B cell (primary cell): ENCODE measurements around the gene WFDC5. TPM values are rescaled to one million over a fixed set of nuclear protein-coding genes. Genes with fewer than 3 reads are reported as not detected.

ENCODE experiments used
- ATAC-seq: fragments of 200-7000 bp; cut with Tn5 transposase; one replicate; pipeline ENCODE4 v1.10.0; 2021; ENCODE audit warnings: low read depth, mild to moderate bottlenecking, moderate number of reproducible peaks, moderate library complexity
- CTCF ChIA-PET: fragments of 350-600 bp; sonication (Branson Sonifier 250); formaldehyde crosslinking; loops from one replicate; lab custom pipeline; 2021; ENCODE audit warnings: antibody characterized with exemption, inconsistent platforms; lab: Charles Lee
- POLR2A ChIA-PET: fragments of 350-600 bp; sonication (Branson Sonifier 250); formaldehyde crosslinking; loops from one replicate; lab custom pipeline; 2021; ENCODE audit warnings: antibody characterized with exemption; lab: Charles Lee
- DNase-seq: peaks from one replicate; pipeline ENCODE4 v3.0.0; 2013
- H2AFZ ChIP-seq: 2 replicates; pipeline ENCODE4 v1.6.1; 2012; ENCODE audit warnings: mild to moderate bottlenecking, low read depth, low read length; ENCODE audit not compliant: insufficient read depth, poor library complexity, severe bottlenecking
- H3K27ac ChIP-seq, 2 donors: 1 replicate in 1 of 2; 2 replicates in 1 of 2; pipeline ENCODE4 v1.5.1; 2012 to 2013; ENCODE audit warnings: low read length in 2 of 2, mild to moderate bottlenecking in 2 of 2, moderate library complexity in 1 of 2
- H3K27me3 ChIP-seq, 4 experiments: fragments of 200-600 bp in 1 of 4; sonication (generic) in 1 of 4; replicated peaks in 1 of 4; 1 replicate in 2 of 4; 2 replicates in 2 of 4; pipeline versions ENCODE4 v1.6.1 to v1.7.0; 2013 to 2016; ENCODE audit warnings: low read length in 3 of 4, mild to moderate bottlenecking in 2 of 4, mixed read lengths in 1 of 4, moderate library complexity in 1 of 4; ENCODE audit not compliant: insufficient read depth in 4 of 4, control insufficient read depth in 3 of 4; ENCODE audit errors: control extremely low read depth in 1 of 4
- H3K36me3 ChIP-seq, 2 experiments: replicated peaks in 1 of 2; 1 replicate in 1 of 2; 2 replicates in 1 of 2; pipeline versions ENCODE4 v1.6.1 to v1.7.1; 2013; ENCODE audit warnings: low read length in 1 of 2; ENCODE audit not compliant: insufficient read depth in 2 of 2, control insufficient read depth in 1 of 2; ENCODE audit errors: control extremely low read depth in 1 of 2, extremely low read depth in 1 of 2
- H3K4me1 ChIP-seq, 2 donors: fragments of 200-600 bp in 1 of 2; sonication (generic) in 1 of 2; 1 replicate in 1 of 2; 2 replicates in 1 of 2; pipeline versions ENCODE4 v1.5.1 to v1.6.1; 2013 to 2017; ENCODE audit warnings: low read length in 2 of 2; ENCODE audit not compliant: control insufficient read depth in 2 of 2, insufficient read depth in 2 of 2
- H3K4me2 ChIP-seq: replicated peaks from 2 replicates; pipeline ENCODE3; 2012; ENCODE audit warnings: mild to moderate bottlenecking, low read depth, low read length; ENCODE audit not compliant: poor library complexity, severe bottlenecking
- H3K4me3 ChIP-seq, 5 experiments: fragments of 200-600 bp in 1 of 5; sonication (generic) in 1 of 5; 1 replicate in 3 of 5; 2 replicates in 2 of 5; pipeline versions ENCODE4 v1.5.1 to v1.7.0; 2011 to 2016; ENCODE audit warnings: low read length in 4 of 5, mild to moderate bottlenecking in 4 of 5, low read depth in 2 of 5, control low read depth in 1 of 5, moderate library complexity in 1 of 5; ENCODE audit not compliant: insufficient read depth in 1 of 5; ENCODE audit errors: control extremely low read depth in 1 of 5, extremely low read depth in 1 of 5
- H3K79me2 ChIP-seq: fragments of 200-600 bp; sonication (generic); one replicate; pipeline ENCODE4 v1.6.0; 2016; ENCODE audit warnings: low read length; ENCODE audit not compliant: control insufficient read depth, insufficient read depth
- H3K9ac ChIP-seq: fragments of 200-600 bp; sonication (generic); 2 replicates; pipeline ENCODE4 v1.6.1; 2017; ENCODE audit warnings: mild to moderate bottlenecking, low read length, moderate library complexity
- H3K9me3 ChIP-seq, 3 donors: one replicate each; pipeline versions ENCODE4 v1.6.1 to v1.7.1; 2013; ENCODE audit warnings: low read length in 2 of 3; ENCODE audit not compliant: control insufficient read depth in 2 of 3, insufficient read depth in 1 of 3; ENCODE audit errors: control extremely low read depth in 1 of 3
- H4K20me1 ChIP-seq: 2 replicates; pipeline ENCODE4 v1.6.0; 2012; ENCODE audit warnings: mild to moderate bottlenecking, low read length; ENCODE audit not compliant: insufficient read depth, control insufficient read depth, poor library complexity, severe bottlenecking
- H3K27ac Mint-ChIP-seq: one replicate; pipeline ENCODE4 v1.8.0; 2021; ENCODE audit warnings: mixed read lengths
- H3K27me3 Mint-ChIP-seq: one replicate; pipeline ENCODE4 v1.8.0; 2021; ENCODE audit warnings: mixed read lengths
- H3K4me1 Mint-ChIP-seq: one replicate; pipeline ENCODE4 v1.8.0; 2021; ENCODE audit warnings: mixed read lengths
- H3K4me3 Mint-ChIP-seq: one replicate; pipeline ENCODE4 v1.8.0; 2021; ENCODE audit warnings: mixed read lengths
- H3K9me3 Mint-ChIP-seq: one replicate; pipeline ENCODE4 v1.8.0; 2022; ENCODE audit warnings: mixed read lengths; ENCODE audit not compliant: insufficient read depth
- CTCF ChIP-seq: fragments of 200-600 bp; IDR thresholded peaks from one replicate; pipeline ENCODE4 v1.8.0; 2022; ENCODE audit warnings: antibody characterized with exemption, mild to moderate bottlenecking
- EZH2 ChIP-seq: IDR thresholded peaks from 2 replicates; pipeline ENCODE4 v1.6.1; 2012; ENCODE audit warnings: borderline replicate concordance, low read depth, mild to moderate bottlenecking, moderate library complexity, low read length; ENCODE audit not compliant: insufficient read depth, poor library complexity, severe bottlenecking
- WGBS: methylation state at CpG from one replicate; pipeline ENCODE4 v1.1.5; 2013; ENCODE audit warnings: missing lambda C conversion rate; ENCODE audit not compliant: insufficient coverage; 5-methylcytosine and 5-hydroxymethylcytosine counted together
- intact Hi-C: fragments of 100-400 bp; cut with micrococcal nuclease; formaldehyde crosslinking; loops from one replicate; pipeline ENCODE4 v1.10.0; 2022
- polyA plus RNA-seq: library from polyadenylated mRNA; depleted of rRNA; stranded (reverse); fragments of >200 nt; gene quantifications from 2 replicates; pipeline ENCODE4 v1.2.3, GENCODE V29; 2012
- total RNA-seq, 2 donors: library from RNA; stranded (reverse); fragments of 120-200 nt in 1 of 2; gene quantifications; 1 replicate in 1 of 2; 2 replicates in 1 of 2; pipeline versions ENCODE4 v1.2.3 to v1.2.4, GENCODE V29; 2013 to 2022

The WFDC5 gene
- total and polyA plus RNA-seq, 2 donors (not counting 1 experiment from before 2014, with no cell fraction given) = not detected

- ATAC-seq = no peak
- no peak for DNase-seq
- ChIA-PET POLR2A (no interaction called here), CTCF (interaction anchor here (0.6 to 4.5 kb wide), 7 partner anchors 11 to 100 kb away, joined by 3 to 32 read pairs (median 6); no protein-coding TSS in a partner anchor)
- Histone ChIP-seq H3K9me3 (no peaks in the 10 kb centered on the region), H3K4me2 (no peak overlapping the region), H3K27me3 (peaks cover 0 to 5% (median 0%) of the 10 kb centered on the region in 4 experiments), H4K20me1 (no peaks in the 10 kb centered on the region), H3K4me3 (no peak overlapping the region), H3K36me3 (no peaks in the 10 kb centered on the region), H3K9ac (no peak overlapping the region), H3K27ac (no peak overlapping the region), H3K79me2 (no peaks in the 10 kb centered on the region), H3K4me1 (no peaks in the 10 kb centered on the region), H2AFZ (no peak overlapping the region)
- no peak overlapping the region for H3K4me3 Mint-ChIP-seq
- H3K4me1 Mint-ChIP-seq = no peaks in the 10 kb centered on the region
- no peaks in the 10 kb centered on the region for H3K9me3 Mint-ChIP-seq
- WGBS = 96% methylated on average over 11 of the region's 11 CpGs
- intact Hi-C loops = no loop called here
- H3K27me3 Mint-ChIP-seq = peaks cover 9% of the 10 kb centered on the region
- TF ChIP-seq CTCF (no peak), EZH2 (no peak)
- no peak overlapping the region for H3K27ac Mint-ChIP-seq
Observed at GRCh38 chr20:45110301-45110700, 4.7 kb downstream of the WFDC5 start.

- WGBS = 88% methylated on average over 8 of the region's 8 CpGs
- Mint-ChIP-seq H3K4me1 (no peaks in the 10 kb centered on the region), H3K9me3 (no peaks in the 10 kb centered on the region), H3K4me3 (no peak overlapping the region), H3K27me3 (peaks cover 16% of the 10 kb centered on the region), H3K27ac (no peak overlapping the region)
- Histone ChIP-seq H3K36me3 (no peaks in the 10 kb centered on the region), H3K9ac (no peak overlapping the region), H3K4me2 (no peak overlapping the region), H3K4me1 (no peaks in the 10 kb centered on the region), H3K27ac (no peak overlapping the region), H3K4me3 (no peak overlapping the region), H4K20me1 (no peaks in the 10 kb centered on the region), H3K27me3 (peaks cover 0 to 8% (median 0%) of the 10 kb centered on the region in 4 experiments), H2AFZ (no peak overlapping the region), H3K9me3 (no peaks in the 10 kb centered on the region), H3K79me2 (no peaks in the 10 kb centered on the region)
- ChIA-PET CTCF (interaction anchor here (1.6 to 4.5 kb wide), 3 partner anchors 10 to 16 kb away, joined by 4 to 32 read pairs (median 6); no protein-coding TSS in a partner anchor), POLR2A (no interaction called here)
- ATAC-seq (no peak), DNase-seq (no peak)
- intact Hi-C loops = no loop called here
- no peak for TF ChIP-seq CTCF
- TF ChIP-seq EZH2 = no peak
Observed at GRCh38 chr20:45109634-45110033, 5.3 kb downstream of the WFDC5 start.
